GM23338 (cell line): ENCODE measurements around the gene TRPM3.

ENCODE experiments used
- CREB1 ChIP-seq: fragments of 250-450 bp; sonication (Bioruptor Pico); IDR thresholded peaks from 2 replicates; pipeline ENCODE4 v1.5.0; 2020; ENCODE audit warnings: low read depth, mild to moderate bottlenecking, moderate library complexity
- ETS1 ChIP-seq: IDR thresholded peaks from 2 replicates; pipeline ENCODE4 v1.6.1; 2016; ENCODE audit warnings: antibody characterized with exemption
- EZH2 ChIP-seq: fragments of 200-600 bp; sonication (generic); IDR thresholded peaks from one replicate; pipeline ENCODE4 v1.8.0; 2017; ENCODE audit warnings: antibody characterized with exemption, mild to moderate bottlenecking, low read depth; ENCODE audit not compliant: unreplicated experiment
- EZH2phosphoT487 ChIP-seq: fragments of 200-600 bp; sonication (generic); IDR thresholded peaks from one replicate; pipeline ENCODE4 v1.8.1; 2018; ENCODE audit warnings: antibody characterized with exemption; ENCODE audit not compliant: unreplicated experiment
- JUNB ChIP-seq: IDR thresholded peaks from one replicate; pipeline ENCODE4 v1.6.1; 2016; ENCODE audit warnings: antibody characterized with exemption; ENCODE audit not compliant: unreplicated experiment
- NANOG ChIP-seq: IDR thresholded peaks from 2 replicates; pipeline ENCODE4 v1.6.1; 2016; ENCODE audit warnings: antibody characterized with exemption, borderline replicate concordance
- POLR2AphosphoS5 ChIP-seq: IDR thresholded peaks from 2 replicates; pipeline ENCODE4 v1.6.1; 2016; ENCODE audit warnings: antibody characterized with exemption, low read depth
- STAT1 ChIP-seq: IDR thresholded peaks from one replicate; pipeline ENCODE4 v1.6.1; 2016; ENCODE audit warnings: antibody characterized with exemption; ENCODE audit not compliant: unreplicated experiment
- ZNF114 ChIP-seq: fragments of 250-450 bp; sonication (Bioruptor Pico); IDR thresholded peaks from 2 replicates; pipeline ENCODE4 v1.5.0; 2020; ENCODE audit warnings: mild to moderate bottlenecking, moderate library complexity
- ZNF331 ChIP-seq: fragments of 250-450 bp; sonication (Bioruptor Pico); IDR thresholded peaks from 2 replicates; pipeline ENCODE4 v1.5.0; 2020; ENCODE audit warnings: low read depth, mild to moderate bottlenecking, moderate library complexity
- ZNF462 ChIP-seq: fragments of 250-450 bp; sonication (Bioruptor Pico); IDR thresholded peaks from 2 replicates; pipeline ENCODE4 v1.5.0; 2020; ENCODE audit warnings: mild to moderate bottlenecking, moderate library complexity
- TF ChIP-seq, protein P1 (sequence below), 2 experiments: fragments of 200-600 bp in 1 of 2; sonication (generic) in 1 of 2; conservative IDR thresholded peaks; 2 replicates each; pipeline versions ENCODE4 v1.5.1 to v1.6.1; 2016 to 2017; ENCODE audit warnings: antibody characterized with exemption in 2 of 2, low read depth in 2 of 2, mild to moderate bottlenecking in 2 of 2, moderate library complexity in 1 of 2
- TF ChIP-seq, protein P2 (sequence below): IDR thresholded peaks from one replicate; pipeline ENCODE4 v1.6.1; 2018; ENCODE audit warnings: antibody characterized with exemption; ENCODE audit not compliant: unreplicated experiment

- TF ChIP-seq POLR2AphosphoS5 (no peak), ZNF114 (CRISPR knock-in tag) (no peak), CREB1 (CRISPR knock-in tag) (no peak), JUNB (no peak), EZH2phosphoT487 (no peak), EZH2 (no peak), ETS1 (no peak), STAT1 (no peak), ZNF331 (CRISPR knock-in tag) (no peak), NANOG (no peak), ZNF462 (CRISPR knock-in tag) (no peak)
- TF ChIP-seq, protein P1, sequence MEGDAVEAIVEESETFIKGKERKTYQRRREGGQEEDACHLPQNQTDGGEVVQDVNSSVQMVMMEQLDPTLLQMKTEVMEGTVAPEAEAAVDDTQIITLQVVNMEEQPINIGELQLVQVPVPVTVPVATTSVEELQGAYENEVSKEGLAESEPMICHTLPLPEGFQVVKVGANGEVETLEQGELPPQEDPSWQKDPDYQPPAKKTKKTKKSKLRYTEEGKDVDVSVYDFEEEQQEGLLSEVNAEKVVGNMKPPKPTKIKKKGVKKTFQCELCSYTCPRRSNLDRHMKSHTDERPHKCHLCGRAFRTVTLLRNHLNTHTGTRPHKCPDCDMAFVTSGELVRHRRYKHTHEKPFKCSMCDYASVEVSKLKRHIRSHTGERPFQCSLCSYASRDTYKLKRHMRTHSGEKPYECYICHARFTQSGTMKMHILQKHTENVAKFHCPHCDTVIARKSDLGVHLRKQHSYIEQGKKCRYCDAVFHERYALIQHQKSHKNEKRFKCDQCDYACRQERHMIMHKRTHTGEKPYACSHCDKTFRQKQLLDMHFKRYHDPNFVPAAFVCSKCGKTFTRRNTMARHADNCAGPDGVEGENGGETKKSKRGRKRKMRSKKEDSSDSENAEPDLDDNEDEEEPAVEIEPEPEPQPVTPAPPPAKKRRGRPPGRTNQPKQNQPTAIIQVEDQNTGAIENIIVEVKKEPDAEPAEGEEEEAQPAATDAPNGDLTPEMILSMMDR (conservative IDR thresholded peaks at IDR 0.05; ENCODE audit: low read depth in 2 of 2): no peak
- TF ChIP-seq, protein P2, sequence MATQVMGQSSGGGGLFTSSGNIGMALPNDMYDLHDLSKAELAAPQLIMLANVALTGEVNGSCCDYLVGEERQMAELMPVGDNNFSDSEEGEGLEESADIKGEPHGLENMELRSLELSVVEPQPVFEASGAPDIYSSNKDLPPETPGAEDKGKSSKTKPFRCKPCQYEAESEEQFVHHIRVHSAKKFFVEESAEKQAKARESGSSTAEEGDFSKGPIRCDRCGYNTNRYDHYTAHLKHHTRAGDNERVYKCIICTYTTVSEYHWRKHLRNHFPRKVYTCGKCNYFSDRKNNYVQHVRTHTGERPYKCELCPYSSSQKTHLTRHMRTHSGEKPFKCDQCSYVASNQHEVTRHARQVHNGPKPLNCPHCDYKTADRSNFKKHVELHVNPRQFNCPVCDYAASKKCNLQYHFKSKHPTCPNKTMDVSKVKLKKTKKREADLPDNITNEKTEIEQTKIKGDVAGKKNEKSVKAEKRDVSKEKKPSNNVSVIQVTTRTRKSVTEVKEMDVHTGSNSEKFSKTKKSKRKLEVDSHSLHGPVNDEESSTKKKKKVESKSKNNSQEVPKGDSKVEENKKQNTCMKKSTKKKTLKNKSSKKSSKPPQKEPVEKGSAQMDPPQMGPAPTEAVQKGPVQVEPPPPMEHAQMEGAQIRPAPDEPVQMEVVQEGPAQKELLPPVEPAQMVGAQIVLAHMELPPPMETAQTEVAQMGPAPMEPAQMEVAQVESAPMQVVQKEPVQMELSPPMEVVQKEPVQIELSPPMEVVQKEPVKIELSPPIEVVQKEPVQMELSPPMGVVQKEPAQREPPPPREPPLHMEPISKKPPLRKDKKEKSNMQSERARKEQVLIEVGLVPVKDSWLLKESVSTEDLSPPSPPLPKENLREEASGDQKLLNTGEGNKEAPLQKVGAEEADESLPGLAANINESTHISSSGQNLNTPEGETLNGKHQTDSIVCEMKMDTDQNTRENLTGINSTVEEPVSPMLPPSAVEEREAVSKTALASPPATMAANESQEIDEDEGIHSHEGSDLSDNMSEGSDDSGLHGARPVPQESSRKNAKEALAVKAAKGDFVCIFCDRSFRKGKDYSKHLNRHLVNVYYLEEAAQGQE: no peak
These were observed 528.2 kb downstream of the TRPM3 start for GRCh38 chr9:70593241-70593640.
